Chondrocyte (in vitro differentiated cells): Measurements from ENCODE around the gene SLAMF8. TPM values are rescaled to one million over a fixed set of nuclear protein-coding genes. Genes with fewer than 3 reads are reported as not detected.

Experiments
- DNase-seq: peaks from one replicate; pipeline ENCODE4 v3.0.0; 2021; ENCODE audit warnings: mixed read lengths, low spot score
- H3K27ac Mint-ChIP-seq: one replicate; pipeline ENCODE4 v1.8.0; 2021; ENCODE audit warnings: mild to moderate bottlenecking, moderate library complexity, mixed read lengths; ENCODE audit not compliant: unreplicated experiment
- H3K27me3 Mint-ChIP-seq: 2 replicates; pipeline ENCODE4 v1.8.0; 2021; ENCODE audit warnings: low read depth, mixed read lengths
- H3K36me3 Mint-ChIP-seq: 2 replicates; pipeline ENCODE4 v1.8.0; 2021; ENCODE audit warnings: low read depth, mixed read lengths
- H3K4me1 Mint-ChIP-seq: 2 replicates; pipeline ENCODE4 v1.8.0; 2021; ENCODE audit warnings: low read depth, mild to moderate bottlenecking, mixed read lengths
- H3K4me3 Mint-ChIP-seq: one replicate; pipeline ENCODE4 v1.8.0; 2021; ENCODE audit warnings: mild to moderate bottlenecking, moderate library complexity, mixed read lengths; ENCODE audit not compliant: unreplicated experiment
- H3K9me3 Mint-ChIP-seq: 2 replicates; pipeline ENCODE4 v1.8.0; 2021; ENCODE audit warnings: low read depth, mixed read lengths
- CTCF ChIP-seq: fragments of 200-600 bp; sonication (generic); IDR thresholded peaks from 2 replicates; pipeline ENCODE4 v1.5.0; 2021; ENCODE audit warnings: antibody characterized with exemption, mild to moderate bottlenecking, moderate library complexity
- total RNA-seq: library from RNA; stranded (reverse); gene quantifications from 3 replicates; pipeline ENCODE4 v1.2.1, GENCODE V29; 2021

The SLAMF8 gene
- total RNA-seq, 1 donor from 2014 or later = not detected

- Mint-ChIP-seq H3K27me3 (no peaks in the 10 kb centered on the region), H3K4me1 (no peaks in the 10 kb centered on the region), H3K4me3 (no peak overlapping the region), H3K9me3 (no peaks in the 10 kb centered on the region), H3K27ac (no peak overlapping the region), H3K36me3 (no peaks in the 10 kb centered on the region)
- TF ChIP-seq CTCF = no peak
- DNase-seq = no peak
Measured at GRCh38 chr1:159882527-159882862, 55.8 kb downstream of the SLAMF8 start.

DNA sequence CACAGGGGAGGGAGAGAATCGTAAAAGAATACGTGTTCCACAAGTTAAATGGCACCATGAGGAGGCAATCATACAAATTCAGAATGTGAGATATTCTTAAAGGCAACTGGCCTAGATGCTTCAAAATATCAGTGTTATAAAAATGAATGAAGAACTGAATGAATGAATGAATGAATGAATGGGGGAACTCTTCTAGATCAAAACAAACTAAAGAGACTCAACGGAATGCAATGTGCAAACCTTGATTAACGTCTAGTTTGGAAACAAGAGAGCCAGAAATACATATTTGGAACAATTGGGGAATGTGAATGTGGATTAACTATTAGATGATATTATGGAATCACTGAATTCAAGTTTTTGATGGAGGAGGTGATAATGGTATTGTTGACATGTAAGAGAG is 56.5 kb downstream of the SLAMF8 start:
- H3K9me3 Mint-ChIP-seq = no peaks in the 10 kb centered on the region
- no peak for DNase-seq
- no peak overlapping the region for H3K4me3 Mint-ChIP-seq
- no peak for TF ChIP-seq CTCF
- no peaks in the 10 kb centered on the region for H3K36me3 Mint-ChIP-seq
- H3K27ac Mint-ChIP-seq = no peak overlapping the region
- H3K27me3 Mint-ChIP-seq = no peaks in the 10 kb centered on the region
- H3K4me1 Mint-ChIP-seq = no peaks in the 10 kb centered on the region

- no peak for DNase-seq
- H3K27me3 Mint-ChIP-seq = no peaks in the 10 kb centered on the region
- no peak overlapping the region for H3K27ac Mint-ChIP-seq
- H3K4me3 Mint-ChIP-seq = no peak overlapping the region
- no peak for TF ChIP-seq CTCF
- H3K9me3 Mint-ChIP-seq = no peaks in the 10 kb centered on the region
- no peaks in the 10 kb centered on the region for H3K36me3 Mint-ChIP-seq
- no peaks in the 10 kb centered on the region for H3K4me1 Mint-ChIP-seq
Measured at GRCh38 chr1:159884296-159884695, 57.6 kb downstream of the SLAMF8 start.

Other genes starting within 250 kb of the SLAMF8 start
- gene APCS, start 239.0 kb upstream of the SLAMF8 start, total RNA-seq = not detected in 3 replicates
- gene CRP, start 112.3 kb upstream of the SLAMF8 start, total RNA-seq = not detected in 3 replicates
- gene DUSP23, start 45.9 kb upstream of the SLAMF8 start, total RNA-seq = 15.4 to 21.3 TPM (median 16.9 TPM) in 3 replicates
- gene FCRL6, start 24.5 kb upstream of the SLAMF8 start, total RNA-seq = not detected in 3 replicates
- gene VSIG8, start 35.8 kb downstream of the SLAMF8 start, total RNA-seq = not detected in 3 replicates
- gene CFAP45, start 73.3 kb downstream of the SLAMF8 start, total RNA-seq = 0.37 to 0.95 TPM (median 0.73 TPM) in 3 replicates
- gene TAGLN2, start 98.6 kb downstream of the SLAMF8 start, total RNA-seq = 222 to 392 TPM (median 388 TPM) in 3 replicates
- not detected in 3 replicates for gene IGSF9, start 118.7 kb downstream of the SLAMF8 start, total RNA-seq
- not detected in 3 replicates for gene SLAMF9, start 127.4 kb downstream of the SLAMF8 start, total RNA-seq
- gene PIGM, start 205.1 kb downstream of the SLAMF8 start, total RNA-seq = 5.7 to 6.9 TPM (median 6.5 TPM) in 3 replicates
- not detected in 3 replicates for gene KCNJ10, start 243.3 kb downstream of the SLAMF8 start, total RNA-seq